GM23338 (cell line): ENCODE measurements around the gene EMILIN2. TPM values are rescaled to one million over a fixed set of nuclear protein-coding genes. Genes with fewer than 3 reads are reported as not detected.

ENCODE experiments used
- ATAC-seq: fragments of 200-7000 bp; cut with Tn5 transposase; 3 replicates; pipeline ENCODE4 v1.9.1; 2020
- DNase-seq: peaks from one replicate; pipeline ENCODE4 v3.0.0-alpha.2; 2015; ENCODE audit warnings: low spot score
- H2AFZ ChIP-seq: fragments of 200-600 bp; sonication (generic); 2 replicates; pipeline ENCODE4 v1.8.0; 2016; ENCODE audit warnings: antibody characterized with exemption, mild to moderate bottlenecking, moderate library complexity
- H3F3A ChIP-seq: fragments of 200-600 bp; sonication (generic); replicated peaks from 2 replicates; pipeline ENCODE4 v1.8.0; 2017; ENCODE audit warnings: antibody characterized with exemption, mixed run types, low read depth
- H3K27ac ChIP-seq: fragments of 200-600 bp; sonication (generic); 2 replicates; pipeline ENCODE4 v1.6.1; 2016; ENCODE audit warnings: low read depth
- H3K27me3 ChIP-seq: fragments of 200-600 bp; sonication (generic); 2 replicates; pipeline ENCODE4 v1.8.0; 2016; ENCODE audit warnings: mild to moderate bottlenecking, mixed run types, moderate library complexity; ENCODE audit not compliant: insufficient read depth
- H3K36me3 ChIP-seq: fragments of 200-600 bp; sonication (generic); 2 replicates; pipeline ENCODE4 v1.8.0; 2016; ENCODE audit warnings: mild to moderate bottlenecking; ENCODE audit not compliant: insufficient read depth
- H3K4me1 ChIP-seq: fragments of 200-600 bp; sonication (generic); 2 replicates; pipeline ENCODE4 v1.8.0; 2016; ENCODE audit warnings: mild to moderate bottlenecking, moderate library complexity; ENCODE audit not compliant: insufficient read depth
- H3K4me2 ChIP-seq: fragments of 200-600 bp; sonication (generic); 2 replicates; pipeline ENCODE4 v1.7.1; 2017; ENCODE audit warnings: mixed run types
- H3K4me3 ChIP-seq: fragments of 200-600 bp; sonication (generic); 2 replicates; pipeline ENCODE4 v1.6.1; 2016; ENCODE audit warnings: mixed run types
- H3K79me2 ChIP-seq: fragments of 200-600 bp; sonication (generic); replicated peaks from 2 replicates; pipeline ENCODE4 v1.8.0; 2017; ENCODE audit warnings: mild to moderate bottlenecking; ENCODE audit not compliant: insufficient read depth
- H3K9me2 ChIP-seq: fragments of 200-600 bp; sonication (generic); 2 replicates; pipeline ENCODE4 v1.8.0; 2017; ENCODE audit not compliant: insufficient read depth
- H4K20me1 ChIP-seq: fragments of 200-600 bp; sonication (generic); replicated peaks from 2 replicates; pipeline ENCODE4 v1.8.0; 2017; ENCODE audit warnings: mild to moderate bottlenecking; ENCODE audit not compliant: insufficient read depth
- H3K27ac Mint-ChIP-seq: 2 replicates; pipeline ENCODE4 v1.8.0; 2020; ENCODE audit warnings: inconsistent platforms, mild to moderate bottlenecking, moderate library complexity, mixed read lengths
- H3K27me3 Mint-ChIP-seq: 3 replicates; pipeline ENCODE4 v1.8.0; 2022; ENCODE audit warnings: low read depth, mild to moderate bottlenecking, moderate library complexity, mixed read lengths, inconsistent platforms; ENCODE audit not compliant: insufficient read depth, poor library complexity
- H3K36me3 Mint-ChIP-seq: 3 replicates; pipeline ENCODE4 v1.8.0; 2021; ENCODE audit warnings: low read depth, mild to moderate bottlenecking, inconsistent platforms, moderate library complexity, mixed read lengths
- H3K4me1 Mint-ChIP-seq: 3 replicates; pipeline ENCODE4 v1.8.0; 2020; ENCODE audit warnings: mild to moderate bottlenecking, inconsistent platforms, mixed read lengths
- H3K4me3 Mint-ChIP-seq: 3 replicates; pipeline ENCODE4 v1.8.0; 2021; ENCODE audit warnings: moderate library complexity, mild to moderate bottlenecking, inconsistent platforms, mixed read lengths
- H3K9me3 Mint-ChIP-seq: 3 replicates; pipeline ENCODE4 v1.8.0; 2020; ENCODE audit warnings: moderate library complexity, mild to moderate bottlenecking, inconsistent platforms, mixed read lengths
- CREB1 ChIP-seq: fragments of 250-450 bp; sonication (Bioruptor Pico); IDR thresholded peaks from 2 replicates; pipeline ENCODE4 v1.5.0; 2020; ENCODE audit warnings: low read depth, mild to moderate bottlenecking, moderate library complexity
- EZH2 ChIP-seq: fragments of 200-600 bp; sonication (generic); IDR thresholded peaks from one replicate; pipeline ENCODE4 v1.8.0; 2017; ENCODE audit warnings: antibody characterized with exemption, mild to moderate bottlenecking, low read depth; ENCODE audit not compliant: unreplicated experiment
- EZH2phosphoT487 ChIP-seq: fragments of 200-600 bp; sonication (generic); IDR thresholded peaks from one replicate; pipeline ENCODE4 v1.8.1; 2018; ENCODE audit warnings: antibody characterized with exemption; ENCODE audit not compliant: unreplicated experiment
- JUNB ChIP-seq: IDR thresholded peaks from one replicate; pipeline ENCODE4 v1.6.1; 2016; ENCODE audit warnings: antibody characterized with exemption; ENCODE audit not compliant: unreplicated experiment
- NANOG ChIP-seq: IDR thresholded peaks from 2 replicates; pipeline ENCODE4 v1.6.1; 2016; ENCODE audit warnings: antibody characterized with exemption, borderline replicate concordance
- POLR2AphosphoS5 ChIP-seq: IDR thresholded peaks from 2 replicates; pipeline ENCODE4 v1.6.1; 2016; ENCODE audit warnings: antibody characterized with exemption, low read depth
- STAT1 ChIP-seq: IDR thresholded peaks from one replicate; pipeline ENCODE4 v1.6.1; 2016; ENCODE audit warnings: antibody characterized with exemption; ENCODE audit not compliant: unreplicated experiment
- ZNF114 ChIP-seq: fragments of 250-450 bp; sonication (Bioruptor Pico); IDR thresholded peaks from 2 replicates; pipeline ENCODE4 v1.5.0; 2020; ENCODE audit warnings: mild to moderate bottlenecking, moderate library complexity
- ZNF331 ChIP-seq: fragments of 250-450 bp; sonication (Bioruptor Pico); IDR thresholded peaks from 2 replicates; pipeline ENCODE4 v1.5.0; 2020; ENCODE audit warnings: low read depth, mild to moderate bottlenecking, moderate library complexity
- polyA plus RNA-seq: library from polyadenylated mRNA; unstranded; fragments of >200 nt; fragmentation: Nextera tagmentation; extraction: Ambion mirVana; gene quantifications from 2 replicates; pipeline ENCODE4 v1.2.1, GENCODE V29; 2016
- total RNA-seq: library from RNA; depleted of rRNA; stranded (reverse); fragments of >200 nt; shearing (Covaris generic); gene quantifications from 2 replicates; pipeline ENCODE4 v1.2.3, GENCODE V29; 2014
- TF ChIP-seq, protein P1 (sequence below): IDR thresholded peaks from one replicate; pipeline ENCODE4 v1.6.1; 2018; ENCODE audit warnings: antibody characterized with exemption; ENCODE audit not compliant: unreplicated experiment
- TF ChIP-seq, protein P2 (sequence below), 2 experiments: fragments of 200-600 bp in 1 of 2; sonication (generic) in 1 of 2; conservative IDR thresholded peaks; 2 replicates each; pipeline versions ENCODE4 v1.5.1 to v1.6.1; 2016 to 2017; ENCODE audit warnings: antibody characterized with exemption in 2 of 2, low read depth in 2 of 2, mild to moderate bottlenecking in 2 of 2, moderate library complexity in 1 of 2
- TF ChIP-seq, protein P3 (sequence below): fragments of 250-450 bp; sonication (Bioruptor Pico); IDR thresholded peaks from 2 replicates; pipeline ENCODE4 v1.5.0; 2020; ENCODE audit warnings: mild to moderate bottlenecking, moderate library complexity

The EMILIN2 gene
- total and polyA plus RNA-seq, 2 experiments from 2014 or later: 3.0 to 11.6 TPM

DNA sequence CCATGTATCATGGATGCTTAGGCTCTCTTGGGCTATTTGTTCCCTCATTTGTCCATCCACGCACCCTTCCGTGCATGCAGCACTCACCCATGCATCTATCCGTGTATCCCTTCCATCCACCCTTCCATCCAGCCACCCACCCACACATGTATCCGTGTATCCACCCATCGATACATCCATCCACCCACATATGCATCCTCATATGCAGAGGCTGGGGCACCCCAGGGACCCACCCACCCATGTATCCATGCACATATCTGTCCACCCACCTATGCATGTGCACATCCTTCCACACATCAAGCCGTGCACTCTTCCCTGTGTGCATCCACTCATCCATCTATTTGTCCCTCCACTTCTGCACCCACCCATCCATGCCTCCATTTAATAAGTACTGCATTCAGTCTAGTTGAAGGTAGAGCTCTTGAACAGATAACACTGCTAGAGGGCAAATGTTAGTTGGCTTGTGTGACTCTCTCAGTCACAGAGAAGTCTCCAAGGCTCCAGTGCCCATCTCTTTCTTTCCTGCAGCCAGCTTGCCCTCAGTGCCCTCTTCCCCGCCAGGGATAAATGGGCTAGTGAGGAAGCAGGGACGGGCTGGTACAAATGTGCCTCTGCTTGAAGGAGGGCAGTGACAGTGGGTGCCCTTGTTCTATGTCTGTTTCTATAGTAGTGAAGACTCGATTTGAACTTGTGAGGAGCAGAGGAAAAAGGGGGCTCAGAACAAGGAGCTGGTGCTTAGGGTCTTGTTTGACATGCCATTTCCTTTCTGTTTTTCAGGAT lies 61.5 kb downstream of the EMILIN2 start (continued):
- TF ChIP-seq, protein P1, sequence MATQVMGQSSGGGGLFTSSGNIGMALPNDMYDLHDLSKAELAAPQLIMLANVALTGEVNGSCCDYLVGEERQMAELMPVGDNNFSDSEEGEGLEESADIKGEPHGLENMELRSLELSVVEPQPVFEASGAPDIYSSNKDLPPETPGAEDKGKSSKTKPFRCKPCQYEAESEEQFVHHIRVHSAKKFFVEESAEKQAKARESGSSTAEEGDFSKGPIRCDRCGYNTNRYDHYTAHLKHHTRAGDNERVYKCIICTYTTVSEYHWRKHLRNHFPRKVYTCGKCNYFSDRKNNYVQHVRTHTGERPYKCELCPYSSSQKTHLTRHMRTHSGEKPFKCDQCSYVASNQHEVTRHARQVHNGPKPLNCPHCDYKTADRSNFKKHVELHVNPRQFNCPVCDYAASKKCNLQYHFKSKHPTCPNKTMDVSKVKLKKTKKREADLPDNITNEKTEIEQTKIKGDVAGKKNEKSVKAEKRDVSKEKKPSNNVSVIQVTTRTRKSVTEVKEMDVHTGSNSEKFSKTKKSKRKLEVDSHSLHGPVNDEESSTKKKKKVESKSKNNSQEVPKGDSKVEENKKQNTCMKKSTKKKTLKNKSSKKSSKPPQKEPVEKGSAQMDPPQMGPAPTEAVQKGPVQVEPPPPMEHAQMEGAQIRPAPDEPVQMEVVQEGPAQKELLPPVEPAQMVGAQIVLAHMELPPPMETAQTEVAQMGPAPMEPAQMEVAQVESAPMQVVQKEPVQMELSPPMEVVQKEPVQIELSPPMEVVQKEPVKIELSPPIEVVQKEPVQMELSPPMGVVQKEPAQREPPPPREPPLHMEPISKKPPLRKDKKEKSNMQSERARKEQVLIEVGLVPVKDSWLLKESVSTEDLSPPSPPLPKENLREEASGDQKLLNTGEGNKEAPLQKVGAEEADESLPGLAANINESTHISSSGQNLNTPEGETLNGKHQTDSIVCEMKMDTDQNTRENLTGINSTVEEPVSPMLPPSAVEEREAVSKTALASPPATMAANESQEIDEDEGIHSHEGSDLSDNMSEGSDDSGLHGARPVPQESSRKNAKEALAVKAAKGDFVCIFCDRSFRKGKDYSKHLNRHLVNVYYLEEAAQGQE: no peak
- TF ChIP-seq POLR2AphosphoS5: no peak
- TF ChIP-seq EZH2: no peak
- TF ChIP-seq NANOG: no peak
- TF ChIP-seq, protein P2, sequence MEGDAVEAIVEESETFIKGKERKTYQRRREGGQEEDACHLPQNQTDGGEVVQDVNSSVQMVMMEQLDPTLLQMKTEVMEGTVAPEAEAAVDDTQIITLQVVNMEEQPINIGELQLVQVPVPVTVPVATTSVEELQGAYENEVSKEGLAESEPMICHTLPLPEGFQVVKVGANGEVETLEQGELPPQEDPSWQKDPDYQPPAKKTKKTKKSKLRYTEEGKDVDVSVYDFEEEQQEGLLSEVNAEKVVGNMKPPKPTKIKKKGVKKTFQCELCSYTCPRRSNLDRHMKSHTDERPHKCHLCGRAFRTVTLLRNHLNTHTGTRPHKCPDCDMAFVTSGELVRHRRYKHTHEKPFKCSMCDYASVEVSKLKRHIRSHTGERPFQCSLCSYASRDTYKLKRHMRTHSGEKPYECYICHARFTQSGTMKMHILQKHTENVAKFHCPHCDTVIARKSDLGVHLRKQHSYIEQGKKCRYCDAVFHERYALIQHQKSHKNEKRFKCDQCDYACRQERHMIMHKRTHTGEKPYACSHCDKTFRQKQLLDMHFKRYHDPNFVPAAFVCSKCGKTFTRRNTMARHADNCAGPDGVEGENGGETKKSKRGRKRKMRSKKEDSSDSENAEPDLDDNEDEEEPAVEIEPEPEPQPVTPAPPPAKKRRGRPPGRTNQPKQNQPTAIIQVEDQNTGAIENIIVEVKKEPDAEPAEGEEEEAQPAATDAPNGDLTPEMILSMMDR (conservative IDR thresholded peaks at IDR 0.05; ENCODE audit: low read depth in 2 of 2): no peak
- TF ChIP-seq CREB1 (CRISPR knock-in tag): no peak
- TF ChIP-seq JUNB: no peak
- no peak for TF ChIP-seq ZNF331
- TF ChIP-seq EZH2phosphoT487: no peak
- TF ChIP-seq ZNF114 (CRISPR knock-in tag): no peak
- no peak for TF ChIP-seq STAT1

DNA sequence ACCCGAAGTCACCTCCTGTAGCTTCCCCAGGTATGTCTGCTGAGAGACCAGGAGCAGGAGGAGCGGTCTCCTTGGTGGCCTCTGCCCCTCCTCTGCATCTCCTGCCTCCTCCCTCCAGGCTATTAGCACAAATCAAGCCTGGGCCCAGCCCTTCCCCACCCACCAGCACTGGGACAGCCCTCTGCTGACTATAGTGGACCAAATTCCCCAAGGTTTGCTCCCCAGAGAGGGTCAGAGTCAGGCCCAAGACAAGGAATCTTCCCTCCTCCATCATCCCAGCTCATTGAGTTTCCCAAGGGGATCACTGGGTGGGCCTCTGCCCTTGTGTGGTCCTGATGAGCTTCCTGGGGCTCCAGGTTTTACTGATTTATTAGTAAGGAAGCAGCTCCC lies 62.1 kb downstream of the EMILIN2 start:
- H3K36me3 Mint-ChIP-seq: peaks cover 44% of the 10 kb centered on the region
- no peaks in the 10 kb centered on the region for H3K79me2 ChIP-seq
- peaks cover 16% of the 10 kb centered on the region for H3K27me3 Mint-ChIP-seq
- H3K4me1 ChIP-seq: peaks cover 7% of the 10 kb centered on the region; the same call in 1 of the 2 replicates
- H3K4me1 Mint-ChIP-seq: peaks cover 9% of the 10 kb centered on the region
- H3K27ac ChIP-seq: no peak overlapping the region
- DNase-seq: no peak
- ATAC-seq: no peak
- H3K4me3 ChIP-seq: no peak overlapping the region
- no peaks in the 10 kb centered on the region; the same call in 1 of the 2 replicates for H4K20me1 ChIP-seq
- H3K4me3 Mint-ChIP-seq: no peak overlapping the region
- H3K27ac Mint-ChIP-seq: no peak overlapping the region
- no peaks in the 10 kb centered on the region for H3F3A ChIP-seq
- H3K4me2 ChIP-seq: no peak overlapping the region
- H3K9me3 Mint-ChIP-seq: peaks cover 2% of the 10 kb centered on the region; the same call in 1 of the 3 replicates
- H2AFZ ChIP-seq: no peak overlapping the region
- no peaks in the 10 kb centered on the region for H3K36me3 ChIP-seq
- peaks cover 22% of the 10 kb centered on the region for H3K27me3 ChIP-seq
- H3K9me2 ChIP-seq: no peaks in the 10 kb centered on the region
- TF ChIP-seq STAT1: no peak
- TF ChIP-seq, protein P3, sequence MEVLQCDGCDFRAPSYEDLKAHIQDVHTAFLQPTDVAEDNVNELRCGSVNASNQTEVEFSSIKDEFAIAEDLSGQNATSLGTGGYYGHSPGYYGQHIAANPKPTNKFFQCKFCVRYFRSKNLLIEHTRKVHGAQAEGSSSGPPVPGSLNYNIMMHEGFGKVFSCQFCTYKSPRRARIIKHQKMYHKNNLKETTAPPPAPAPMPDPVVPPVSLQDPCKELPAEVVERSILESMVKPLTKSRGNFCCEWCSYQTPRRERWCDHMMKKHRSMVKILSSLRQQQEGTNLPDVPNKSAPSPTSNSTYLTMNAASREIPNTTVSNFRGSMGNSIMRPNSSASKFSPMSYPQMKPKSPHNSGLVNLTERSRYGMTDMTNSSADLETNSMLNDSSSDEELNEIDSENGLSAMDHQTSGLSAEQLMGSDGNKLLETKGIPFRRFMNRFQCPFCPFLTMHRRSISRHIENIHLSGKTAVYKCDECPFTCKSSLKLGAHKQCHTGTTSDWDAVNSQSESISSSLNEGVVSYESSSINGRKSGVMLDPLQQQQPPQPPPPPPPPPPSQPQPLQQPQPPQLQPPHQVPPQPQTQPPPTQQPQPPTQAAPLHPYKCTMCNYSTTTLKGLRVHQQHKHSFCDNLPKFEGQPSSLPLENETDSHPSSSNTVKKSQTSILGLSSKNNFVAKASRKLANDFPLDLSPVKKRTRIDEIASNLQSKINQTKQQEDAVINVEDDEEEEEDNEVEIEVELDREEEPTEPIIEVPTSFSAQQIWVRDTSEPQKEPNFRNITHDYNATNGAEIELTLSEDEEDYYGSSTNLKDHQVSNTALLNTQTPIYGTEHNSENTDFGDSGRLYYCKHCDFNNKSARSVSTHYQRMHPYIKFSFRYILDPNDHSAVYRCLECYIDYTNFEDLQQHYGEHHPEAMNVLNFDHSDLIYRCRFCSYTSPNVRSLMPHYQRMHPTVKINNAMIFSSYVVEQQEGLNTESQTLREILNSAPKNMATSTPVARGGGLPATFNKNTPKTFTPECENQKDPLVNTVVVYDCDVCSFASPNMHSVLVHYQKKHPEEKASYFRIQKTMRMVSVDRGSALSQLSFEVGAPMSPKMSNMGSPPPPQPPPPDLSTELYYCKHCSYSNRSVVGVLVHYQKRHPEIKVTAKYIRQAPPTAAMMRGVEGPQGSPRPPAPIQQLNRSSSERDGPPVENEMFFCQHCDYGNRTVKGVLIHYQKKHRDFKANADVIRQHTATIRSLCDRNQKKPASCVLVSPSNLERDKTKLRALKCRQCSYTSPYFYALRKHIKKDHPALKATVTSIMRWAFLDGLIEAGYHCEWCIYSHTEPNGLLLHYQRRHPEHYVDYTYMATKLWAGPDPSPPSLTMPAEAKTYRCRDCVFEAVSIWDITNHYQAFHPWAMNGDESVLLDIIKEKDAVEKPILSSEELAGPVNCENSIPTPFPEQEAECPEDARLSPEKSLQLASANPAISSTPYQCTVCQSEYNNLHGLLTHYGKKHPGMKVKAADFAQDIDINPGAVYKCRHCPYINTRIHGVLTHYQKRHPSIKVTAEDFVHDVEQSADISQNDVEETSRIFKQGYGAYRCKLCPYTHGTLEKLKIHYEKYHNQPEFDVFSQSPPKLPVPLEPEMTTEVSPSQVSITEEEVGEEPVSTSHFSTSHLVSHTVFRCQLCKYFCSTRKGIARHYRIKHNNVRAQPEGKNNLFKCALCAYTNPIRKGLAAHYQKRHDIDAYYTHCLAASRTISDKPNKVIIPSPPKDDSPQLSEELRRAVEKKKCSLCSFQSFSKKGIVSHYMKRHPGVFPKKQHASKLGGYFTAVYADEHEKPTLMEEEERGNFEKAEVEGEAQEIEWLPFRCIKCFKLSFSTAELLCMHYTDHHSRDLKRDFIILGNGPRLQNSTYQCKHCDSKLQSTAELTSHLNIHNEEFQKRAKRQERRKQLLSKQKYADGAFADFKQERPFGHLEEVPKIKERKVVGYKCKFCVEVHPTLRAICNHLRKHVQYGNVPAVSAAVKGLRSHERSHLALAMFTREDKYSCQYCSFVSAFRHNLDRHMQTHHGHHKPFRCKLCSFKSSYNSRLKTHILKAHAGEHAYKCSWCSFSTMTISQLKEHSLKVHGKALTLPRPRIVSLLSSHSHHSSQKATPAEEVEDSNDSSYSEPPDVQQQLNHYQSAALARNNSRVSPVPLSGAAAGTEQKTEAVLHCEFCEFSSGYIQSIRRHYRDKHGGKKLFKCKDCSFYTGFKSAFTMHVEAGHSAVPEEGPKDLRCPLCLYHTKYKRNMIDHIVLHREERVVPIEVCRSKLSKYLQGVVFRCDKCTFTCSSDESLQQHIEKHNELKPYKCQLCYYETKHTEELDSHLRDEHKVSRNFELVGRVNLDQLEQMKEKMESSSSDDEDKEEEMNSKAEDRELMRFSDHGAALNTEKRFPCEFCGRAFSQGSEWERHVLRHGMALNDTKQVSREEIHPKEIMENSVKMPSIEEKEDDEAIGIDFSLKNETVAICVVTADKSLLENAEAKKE (CRISPR knock-in tag): no peak
- no peak for TF ChIP-seq POLR2AphosphoS5
- TF ChIP-seq ZNF114 (CRISPR knock-in tag): no peak
- no peak for TF ChIP-seq EZH2phosphoT487
